Suprapubic skin (tissue), 3 donors: ENCODE results near the gene SORCS2.

Source experiments
- CTCF ChIP-seq, 2 donors: fragments of 200-600 bp in 1 of 2; fragments of 450-650 bp in 1 of 2; sonication (generic) in 1 of 2; IDR thresholded peaks; one replicate each; pipeline ENCODE4 v1.5.1; 2016 to 2019; ENCODE audit warnings: antibody characterized with exemption in 2 of 2, mild to moderate bottlenecking in 1 of 2, moderate library complexity in 1 of 2
- EP300 ChIP-seq: sonication (generic); formaldehyde crosslinking; IDR thresholded peaks from one replicate; pipeline ENCODE4 v1.6.1; 2017; ENCODE audit warnings: antibody characterized with exemption
- POLR2A ChIP-seq, 2 donors: fragments of 450-650 bp; IDR thresholded peaks; one replicate each; pipeline ENCODE4 v1.6.1; 2017; ENCODE audit warnings: antibody characterized with exemption in 2 of 2, mild to moderate bottlenecking in 2 of 2, moderate library complexity in 2 of 2

DNA sequence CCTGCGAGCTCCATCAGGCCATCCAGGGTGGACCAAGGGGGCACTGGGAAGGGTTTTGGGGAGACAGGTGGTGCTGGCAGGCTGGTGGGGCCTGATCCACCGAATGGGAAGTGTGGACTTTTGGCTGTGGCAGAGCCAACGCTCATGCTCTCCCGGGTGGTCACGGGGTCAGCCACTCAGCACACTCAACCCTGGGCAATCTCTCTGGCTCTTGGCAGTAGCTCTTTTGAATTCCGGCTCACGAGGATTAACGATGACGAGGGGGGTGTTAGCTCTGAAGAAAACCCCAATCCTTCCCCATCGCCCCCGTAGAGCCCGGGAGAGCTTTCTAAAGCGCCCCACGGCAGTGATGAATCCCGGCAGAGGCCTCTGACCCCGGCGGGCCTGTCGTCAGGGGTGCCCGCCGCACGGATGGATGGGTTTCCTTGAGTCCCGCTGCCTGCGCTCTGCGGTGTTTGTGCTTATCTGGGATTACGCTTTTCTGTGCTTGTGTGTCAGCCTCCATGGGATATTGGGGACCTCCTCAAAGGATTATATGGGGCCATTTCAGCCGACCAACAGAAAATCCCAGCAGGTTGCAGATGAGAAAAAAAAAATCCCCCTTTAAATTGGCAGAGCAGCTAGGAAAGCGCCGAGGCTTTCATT, 399.2 kb downstream of the SORCS2 start:
- TF ChIP-seq EP300 (no peak), CTCF (IDR thresholded peaks at IDR 0.05) (no peak), POLR2A (IDR thresholded peaks at IDR 0.05) (no peak)
